ENCODE measurements around the gene RNU7-1.

GRCh38 chr12:6963016-6963731 is 19.6 kb downstream of the RNU7-1 start:
- TF ChIP-seq CTCF (IDR thresholded peaks at IDR 0.05) (no peak), POLR2AphosphoS5 (IDR thresholded peaks at IDR 0.05) (peak in 1 of 3 donors; percentile 25)
